HepG2 (cell line): ENCODE data around the gene VILL. TPM values are rescaled to one million over a fixed set of nuclear protein-coding genes. Genes with fewer than 3 reads are reported as not detected.
A peak's percentile ranks its signal among the peaks of the same experiment; 100 is the strongest.

Experiments used
- FOXC1 ChIP-seq: sonication (generic); formaldehyde crosslinking; IDR thresholded peaks from 2 replicates; pipeline ENCODE4 v1.8.0; 2022; ENCODE audit warnings: mild to moderate bottlenecking, missing genetic modification reagents, borderline replicate concordance
- GABPB1 ChIP-seq: IDR thresholded peaks from 2 replicates; pipeline ENCODE4 v1.6.1; 2016; ENCODE audit warnings: mild to moderate bottlenecking, missing genetic modification reagents, moderate library complexity, missing compliant biosample characterization
- MIER2 ChIP-seq: IDR thresholded peaks from 2 replicates; pipeline ENCODE4 v1.6.1; 2016; ENCODE audit warnings: missing biosample characterization, missing genetic modification reagents
- PLRG1 ChIP-seq: fragments of 450-650 bp; conservative IDR thresholded peaks from 2 replicates; pipeline ENCODE4 v1.6.1; 2016
- PREB ChIP-seq: sonication (generic); formaldehyde crosslinking; IDR thresholded peaks from 2 replicates; pipeline ENCODE4 v1.4.0; 2020; ENCODE audit warnings: missing genetic modification reagents
- RAD21 ChIP-seq: fragments of 450-650 bp; formaldehyde crosslinking; IDR thresholded peaks from 2 replicates; pipeline ENCODE4 v1.5.0; 2020; ENCODE audit warnings: mild to moderate bottlenecking
- TAF1 ChIP-seq: sonication (generic); formaldehyde crosslinking; IDR thresholded peaks from 2 replicates; pipeline ENCODE4 v1.4.0; 2020; ENCODE audit warnings: missing genetic modification reagents
- TP53 ChIP-seq: sonication (generic); formaldehyde crosslinking; conservative IDR thresholded peaks from 2 replicates; pipeline ENCODE4 v1.4.0; 2020; ENCODE audit warnings: missing genetic modification reagents
- ZNF205 ChIP-seq: IDR thresholded peaks from 2 replicates; pipeline ENCODE4 v1.6.1; 2018; ENCODE audit warnings: missing biosample characterization, missing genetic modification reagents
- ZNF329 ChIP-seq: sonication (generic); formaldehyde crosslinking; IDR thresholded peaks from 2 replicates; pipeline ENCODE4 v1.9.0; 2021; ENCODE audit warnings: low read depth, mild to moderate bottlenecking, missing genetic modification reagents
- ZNF556 ChIP-seq: sonication (generic); formaldehyde crosslinking; IDR thresholded peaks from 2 replicates; pipeline ENCODE4 v1.4.0; 2020; ENCODE audit warnings: mild to moderate bottlenecking, missing genetic modification reagents, borderline replicate concordance
- ZNF574 ChIP-seq: sonication (generic); formaldehyde crosslinking; IDR thresholded peaks from 2 replicates; pipeline ENCODE4 v1.4.0; 2020; ENCODE audit warnings: missing genetic modification reagents
- ZNF7 ChIP-seq: IDR thresholded peaks from 2 replicates; pipeline ENCODE4 v1.6.1; 2016; ENCODE audit warnings: missing biosample characterization, missing genetic modification reagents
- ZNF710 ChIP-seq: sonication (generic); formaldehyde crosslinking; IDR thresholded peaks from 2 replicates; pipeline ENCODE4 v1.5.0; 2020; ENCODE audit warnings: mild to moderate bottlenecking, missing genetic modification reagents, borderline replicate concordance
- ZNF724P ChIP-seq: sonication (generic); formaldehyde crosslinking; IDR thresholded peaks from 2 replicates; pipeline ENCODE4 v1.8.0; 2022; ENCODE audit warnings: missing genetic modification reagents, borderline replicate concordance
- polyA plus RNA-seq, 8 experiments: library from polyadenylated mRNA; depleted of rRNA in 3 of 8; stranded (reverse) in 7 of 8; unstranded in 1 of 8; fragments of >200 nt; fragmentation: Illumina TruSeq in 4 of 8; extraction: Trizol in 4 of 8; gene quantifications; 2 replicates each; pipeline versions ENCODE4 v1.2.1 to v1.2.3, GENCODE V29; 2011 to 2016; ENCODE audit warnings: low read depth in 4 of 8, missing spikeins in 1 of 8, mixed read lengths in 1 of 8; ENCODE audit not compliant: insufficient read depth in 1 of 8
- total RNA-seq, 5 experiments: library from RNA; depleted of rRNA; stranded (reverse); fragments of >200 nt; fragmentation: Illumina TruSeq; extraction: Trizol; gene quantifications; 2 replicates each; pipeline ENCODE4 v1.2.3, GENCODE V29; 2016; ENCODE audit warnings: low read depth in 1 of 5
- TF ChIP-seq, protein P1 (sequence below): sonication (generic); formaldehyde crosslinking; IDR thresholded peaks from 2 replicates; pipeline ENCODE4 v1.4.0; 2020; ENCODE audit warnings: missing genetic modification reagents, low read depth, mild to moderate bottlenecking, borderline replicate concordance
- TF ChIP-seq, protein P2 (sequence below): sonication (generic); formaldehyde crosslinking; IDR thresholded peaks from 2 replicates; pipeline ENCODE4 v1.8.1; 2023; ENCODE audit warnings: mild to moderate bottlenecking, missing genetic modification reagents
- TF ChIP-seq, protein P3 (sequence below): sonication (generic); formaldehyde crosslinking; IDR thresholded peaks from 2 replicates; pipeline ENCODE4 v1.5.0; 2020; ENCODE audit warnings: mild to moderate bottlenecking, missing genetic modification reagents

The VILL gene
- total and polyA plus RNA-seq, 2 of the 13 experiments (the other 11 are each of a cell fraction or from before 2014, with no cell fraction given): 3.2 to 5.3 TPM

- TF ChIP-seq ZNF574 (CRISPR knock-in tag) (peak; percentile 19; the same call in 1 of the 2 replicates), ZNF205 (CRISPR knock-in tag) (peak; percentile 86), ZNF710 (CRISPR knock-in tag) (0 out of 2 replicates have a peak, but pooled peaks have one; percentile 50), PLRG1 (no peak), GABPB1 (CRISPR knock-in tag) (peak; percentile 3; the same call in 1 of the 2 replicates), TP53 (CRISPR knock-in tag) (peak; percentile 72; the same call in 1 of the 2 replicates), ZNF329 (CRISPR knock-in tag) (no peak), ZNF724P (CRISPR knock-in tag) (no peak), RAD21 (peak; percentile 31; the same call in 1 of the 2 replicates), TAF1 (CRISPR knock-in tag) (peak; percentile 9; the same call in 1 of the 2 replicates), FOXC1 (CRISPR knock-in tag) (no peak), PREB (CRISPR knock-in tag) (peak; percentile 55; the same call in 1 of the 2 replicates), ZNF7 (CRISPR knock-in tag) (no peak), MIER2 (peak; percentile 25; the same call in 1 of the 2 replicates), ZNF556 (CRISPR knock-in tag) (no peak)
- TF ChIP-seq, protein P1, sequence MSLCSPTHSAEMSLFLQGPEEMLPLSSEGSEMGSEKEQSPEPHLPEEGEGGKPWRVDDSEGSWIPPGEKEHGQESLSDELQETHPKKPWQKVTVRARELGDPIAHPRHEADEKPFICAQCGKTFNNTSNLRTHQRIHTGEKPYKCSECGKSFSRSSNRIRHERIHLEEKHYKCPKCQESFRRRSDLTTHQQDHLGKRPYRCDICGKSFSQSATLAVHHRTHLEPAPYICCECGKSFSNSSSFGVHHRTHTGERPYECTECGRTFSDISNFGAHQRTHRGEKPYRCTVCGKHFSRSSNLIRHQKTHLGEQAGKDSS (CRISPR knock-in tag): peak; percentile 53; the same call in 1 of the 2 replicates
- TF ChIP-seq, protein P2, sequence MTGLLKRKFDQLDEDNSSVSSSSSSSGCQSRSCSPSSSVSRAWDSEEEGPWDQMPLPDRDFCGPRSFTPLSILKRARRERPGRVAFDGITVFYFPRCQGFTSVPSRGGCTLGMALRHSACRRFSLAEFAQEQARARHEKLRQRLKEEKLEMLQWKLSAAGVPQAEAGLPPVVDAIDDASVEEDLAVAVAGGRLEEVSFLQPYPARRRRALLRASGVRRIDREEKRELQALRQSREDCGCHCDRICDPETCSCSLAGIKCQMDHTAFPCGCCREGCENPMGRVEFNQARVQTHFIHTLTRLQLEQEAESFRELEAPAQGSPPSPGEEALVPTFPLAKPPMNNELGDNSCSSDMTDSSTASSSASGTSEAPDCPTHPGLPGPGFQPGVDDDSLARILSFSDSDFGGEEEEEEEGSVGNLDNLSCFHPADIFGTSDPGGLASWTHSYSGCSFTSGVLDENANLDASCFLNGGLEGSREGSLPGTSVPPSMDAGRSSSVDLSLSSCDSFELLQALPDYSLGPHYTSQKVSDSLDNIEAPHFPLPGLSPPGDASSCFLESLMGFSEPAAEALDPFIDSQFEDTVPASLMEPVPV (CRISPR knock-in tag): no peak
- TF ChIP-seq, protein P3, sequence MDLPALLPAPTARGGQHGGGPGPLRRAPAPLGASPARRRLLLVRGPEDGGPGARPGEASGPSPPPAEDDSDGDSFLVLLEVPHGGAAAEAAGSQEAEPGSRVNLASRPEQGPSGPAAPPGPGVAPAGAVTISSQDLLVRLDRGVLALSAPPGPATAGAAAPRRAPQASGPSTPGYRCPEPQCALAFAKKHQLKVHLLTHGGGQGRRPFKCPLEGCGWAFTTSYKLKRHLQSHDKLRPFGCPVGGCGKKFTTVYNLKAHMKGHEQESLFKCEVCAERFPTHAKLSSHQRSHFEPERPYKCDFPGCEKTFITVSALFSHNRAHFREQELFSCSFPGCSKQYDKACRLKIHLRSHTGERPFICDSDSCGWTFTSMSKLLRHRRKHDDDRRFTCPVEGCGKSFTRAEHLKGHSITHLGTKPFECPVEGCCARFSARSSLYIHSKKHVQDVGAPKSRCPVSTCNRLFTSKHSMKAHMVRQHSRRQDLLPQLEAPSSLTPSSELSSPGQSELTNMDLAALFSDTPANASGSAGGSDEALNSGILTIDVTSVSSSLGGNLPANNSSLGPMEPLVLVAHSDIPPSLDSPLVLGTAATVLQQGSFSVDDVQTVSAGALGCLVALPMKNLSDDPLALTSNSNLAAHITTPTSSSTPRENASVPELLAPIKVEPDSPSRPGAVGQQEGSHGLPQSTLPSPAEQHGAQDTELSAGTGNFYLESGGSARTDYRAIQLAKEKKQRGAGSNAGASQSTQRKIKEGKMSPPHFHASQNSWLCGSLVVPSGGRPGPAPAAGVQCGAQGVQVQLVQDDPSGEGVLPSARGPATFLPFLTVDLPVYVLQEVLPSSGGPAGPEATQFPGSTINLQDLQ (CRISPR knock-in tag): no peak
These were observed 14.0 kb downstream of the VILL start (continued) for GRCh38 chr3:38004415-38005075.
